GM19397 (cell line): ENCODE measurements around the gene SMYD3.

ENCODE experiments used
- ATAC-seq: cut with Tn5 transposase; IDR thresholded peaks from one replicate; pipeline ENCODE4 v1.9.1; 2021; ENCODE audit warnings: mild to moderate bottlenecking, moderate library complexity; ENCODE audit not compliant: unreplicated experiment

SMYD3 gene

DNA sequence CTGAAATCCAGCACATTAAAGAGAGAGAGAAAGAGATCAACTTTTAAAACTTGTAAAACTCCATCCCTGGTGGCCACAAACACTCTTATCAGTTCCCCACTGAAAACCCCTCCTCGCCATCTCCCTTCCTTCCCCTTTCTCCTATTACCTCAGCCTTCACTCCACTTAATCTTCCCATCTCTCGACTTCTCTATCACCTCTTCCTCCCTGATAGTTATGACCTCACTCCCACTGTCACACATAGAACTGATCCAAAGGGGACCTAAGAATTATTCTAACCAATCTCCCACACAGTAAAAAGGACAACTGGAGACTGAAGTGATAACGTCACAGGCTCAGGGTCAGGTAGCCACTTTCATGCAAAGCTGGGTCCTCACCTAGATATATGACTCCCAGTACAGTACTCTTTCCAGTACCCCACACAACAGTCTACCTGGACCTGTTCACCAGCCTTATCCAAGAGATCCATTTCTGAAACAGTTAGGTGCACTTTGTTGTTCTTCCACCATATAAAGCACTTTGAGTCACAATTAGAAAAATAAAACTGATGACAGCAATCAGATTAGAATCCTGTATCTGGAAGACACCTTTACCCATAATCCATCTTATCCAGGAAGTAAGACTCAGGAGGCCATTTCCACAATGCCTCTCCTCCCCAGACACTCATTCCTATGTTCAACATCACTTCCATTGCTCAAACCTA lies 324.8 kb downstream of the SMYD3 start:
- no peak for ATAC-seq

DNA sequence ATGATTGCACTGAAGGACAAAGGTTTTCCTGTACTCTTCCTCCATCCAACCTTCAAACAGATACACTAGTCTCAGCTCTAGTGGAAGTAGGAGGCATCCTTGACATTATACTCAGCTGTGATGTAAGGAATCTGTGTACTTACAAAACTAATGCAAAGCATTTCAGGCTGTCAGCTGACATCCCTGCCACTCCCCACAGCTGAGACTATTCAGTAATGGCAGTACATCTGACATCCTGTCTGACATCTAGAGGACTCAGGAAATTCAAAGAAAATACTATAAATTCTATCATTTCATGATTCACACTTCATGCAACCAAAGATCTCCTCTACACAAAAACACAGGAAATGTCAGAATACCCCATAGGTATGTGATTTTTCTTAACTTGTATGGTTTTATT lies 325.8 kb downstream of the SMYD3 start:
- no peak for ATAC-seq

DNA sequence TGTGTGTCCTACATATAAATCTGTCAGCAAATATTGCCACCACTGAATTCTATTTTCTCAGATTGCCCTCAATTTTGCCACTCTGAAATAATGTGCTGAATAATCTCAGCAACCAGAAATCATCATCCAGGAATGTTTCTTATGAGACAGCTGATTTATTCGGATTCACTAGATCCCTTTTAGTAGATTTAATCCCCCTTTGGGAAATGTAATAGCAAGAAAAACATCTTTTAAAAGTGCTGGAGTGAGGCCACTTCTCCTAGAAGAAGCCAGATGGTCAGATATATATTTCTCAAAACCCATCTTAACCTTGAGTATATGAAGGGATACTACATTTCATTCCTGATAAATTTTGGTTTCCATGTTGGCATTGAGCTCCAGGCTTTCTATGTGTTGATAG lies 327.7 kb downstream of the SMYD3 start:
- ATAC-seq, result no peak

DNA sequence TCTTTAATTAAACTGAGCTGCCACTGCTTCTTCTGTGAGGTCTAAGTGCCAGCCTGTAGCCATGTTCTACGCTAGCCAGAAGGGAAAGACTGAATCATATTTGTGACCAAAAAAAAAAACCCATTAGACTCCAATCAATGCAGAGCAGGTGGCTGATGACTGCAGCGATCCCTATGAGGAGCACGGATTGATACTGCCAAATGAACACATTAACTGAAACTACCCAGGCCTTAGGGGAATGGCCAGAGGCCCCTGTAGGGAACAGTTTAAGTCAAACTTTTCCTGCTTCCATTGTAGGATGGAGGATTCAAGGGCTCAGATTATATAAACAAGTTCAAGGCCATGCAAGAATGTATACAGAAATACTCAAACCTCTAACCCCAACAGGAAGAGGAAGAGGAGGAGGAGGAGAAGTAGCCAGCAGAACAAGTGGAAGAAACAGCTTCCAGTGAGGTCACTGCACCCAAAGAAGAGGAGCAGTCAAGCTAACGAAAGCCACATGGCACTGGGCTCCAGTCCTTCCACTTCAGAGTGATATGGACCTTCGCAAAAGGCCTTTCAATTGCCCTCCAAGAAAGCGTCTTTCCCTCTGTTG lies 328.3 kb downstream of the SMYD3 start:
- ATAC-seq, result no peak

DNA sequence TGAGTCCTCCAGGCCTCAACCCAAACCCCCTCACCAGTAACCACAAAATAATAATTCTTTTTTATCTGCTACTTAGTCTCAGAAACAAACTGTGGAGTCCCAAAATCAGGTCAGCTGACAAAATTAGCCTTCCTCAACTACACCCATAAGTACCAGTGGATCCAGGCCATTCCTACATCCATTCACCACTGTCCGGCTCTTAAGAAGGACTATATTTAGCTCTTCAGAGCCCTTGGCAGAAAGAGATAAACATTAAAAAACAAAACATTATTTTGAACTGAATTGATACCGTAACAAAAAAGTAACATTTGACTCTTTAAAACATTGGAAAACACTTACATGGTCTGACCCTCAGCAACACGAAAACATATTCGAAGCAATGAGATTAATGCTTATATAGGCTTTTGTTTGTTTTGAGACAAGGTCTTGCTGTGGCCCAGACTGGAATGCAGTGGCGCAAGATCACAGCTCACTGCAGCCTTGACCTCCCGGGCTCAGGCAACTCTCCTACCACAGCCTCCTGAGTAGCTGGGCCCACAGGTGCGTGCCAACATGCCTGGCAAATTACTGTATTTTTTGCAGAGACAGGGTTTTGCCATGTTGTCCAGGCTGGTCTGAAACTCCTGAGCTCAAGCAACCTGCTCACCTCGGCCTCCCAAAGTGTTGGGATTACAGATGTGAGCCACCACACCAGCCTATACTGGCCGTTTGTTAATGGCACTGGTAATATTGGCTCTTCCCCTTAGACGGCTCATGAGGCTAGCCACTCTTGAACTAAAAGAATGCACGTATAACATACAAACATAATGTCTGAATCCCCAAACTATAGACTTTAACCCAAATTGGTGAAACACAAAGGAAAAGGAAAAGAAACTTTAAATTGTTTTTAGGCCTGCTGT lies 330.7 kb downstream of the SMYD3 start:
- ATAC-seq, result no peak

DNA sequence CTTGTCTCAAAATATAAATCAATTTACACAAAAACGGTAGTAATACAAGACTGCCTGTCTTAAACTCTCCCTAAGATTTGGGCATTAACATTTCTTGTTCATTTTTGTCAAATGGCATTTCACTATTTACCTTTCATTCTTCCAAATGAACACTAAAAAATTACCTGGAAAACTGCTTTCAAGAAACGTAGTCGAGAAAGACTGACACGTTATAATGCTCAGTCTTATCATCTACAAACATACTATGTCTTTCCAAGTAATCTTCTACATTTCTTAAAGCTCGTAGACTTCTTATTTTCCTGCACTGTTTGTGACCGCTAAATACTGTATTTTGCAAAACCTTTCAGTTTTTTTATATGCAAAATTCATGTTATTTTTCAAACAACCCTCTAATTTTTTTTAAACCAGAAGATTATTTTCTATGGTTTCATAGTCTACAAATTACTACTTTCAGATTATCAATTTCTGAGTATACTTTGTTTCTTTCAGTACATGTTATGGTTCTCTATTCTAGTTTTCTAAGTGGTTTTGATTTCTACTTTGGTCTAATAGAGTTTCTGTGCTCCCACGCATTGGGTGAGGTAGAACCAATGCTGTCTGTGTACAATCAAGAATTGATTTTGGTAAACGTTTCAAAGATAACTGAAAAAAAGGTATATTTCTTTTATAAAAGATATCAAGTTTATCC lies 336.4 kb downstream of the SMYD3 start:
- no peak for ATAC-seq

DNA sequence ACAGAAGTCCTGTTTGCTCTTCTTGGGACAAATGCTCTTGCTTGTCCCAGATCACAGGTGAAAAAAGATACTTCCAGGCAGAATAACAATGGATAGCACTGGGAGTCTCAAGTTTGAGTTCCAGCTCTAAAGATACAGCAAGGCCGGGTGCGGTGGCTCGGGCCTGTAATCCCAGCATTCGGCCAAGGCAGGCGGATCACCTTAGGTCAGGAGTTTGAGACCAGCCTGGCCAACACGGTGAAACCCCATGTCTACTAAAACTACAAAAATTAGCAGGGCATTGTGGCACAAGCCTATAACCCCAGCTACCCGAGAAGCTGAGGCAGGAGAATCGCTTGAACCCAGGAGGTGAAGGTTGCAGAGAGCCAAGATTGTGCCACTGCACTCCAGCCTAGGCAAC lies 337.6 kb downstream of the SMYD3 start:
- ATAC-seq, result no peak

DNA sequence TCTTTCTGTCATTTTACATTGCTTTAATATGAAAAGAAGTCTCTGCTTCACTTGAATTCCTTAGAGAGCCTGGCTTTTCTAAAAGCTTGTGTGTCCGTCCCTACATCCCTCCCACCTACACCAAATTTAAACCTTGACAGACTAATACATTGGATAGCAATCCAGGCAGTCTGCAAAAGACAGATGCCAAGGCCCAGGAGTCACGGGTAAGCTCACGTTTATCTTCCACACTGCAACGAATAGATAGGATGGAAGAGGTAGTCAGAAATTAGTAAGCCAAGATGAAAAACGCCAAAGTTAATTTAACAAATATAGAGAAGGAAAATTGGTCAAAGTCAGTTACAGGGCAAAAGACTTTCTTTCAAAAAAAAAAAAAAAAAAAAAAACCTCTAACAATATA lies 338.1 kb downstream of the SMYD3 start:
- no peak for ATAC-seq

DNA sequence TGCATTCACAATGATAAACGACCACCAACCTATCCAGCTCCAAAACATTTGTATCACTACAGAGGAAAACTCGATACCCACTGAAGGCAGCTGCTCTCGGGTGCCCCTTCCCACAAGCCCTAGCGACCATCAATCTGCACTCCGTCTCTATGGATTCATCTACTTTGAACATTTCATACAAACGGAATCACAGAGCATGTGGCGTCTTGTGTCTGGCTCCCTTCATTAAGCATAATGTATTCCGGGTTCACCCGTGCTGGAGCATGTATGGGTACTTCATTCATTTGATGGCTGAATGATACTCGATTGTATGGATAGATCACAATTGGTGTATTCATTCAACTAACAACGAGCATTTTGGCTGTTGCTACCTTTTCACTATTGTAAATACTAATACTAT lies 340.2 kb downstream of the SMYD3 start:
- no peak for ATAC-seq

DNA sequence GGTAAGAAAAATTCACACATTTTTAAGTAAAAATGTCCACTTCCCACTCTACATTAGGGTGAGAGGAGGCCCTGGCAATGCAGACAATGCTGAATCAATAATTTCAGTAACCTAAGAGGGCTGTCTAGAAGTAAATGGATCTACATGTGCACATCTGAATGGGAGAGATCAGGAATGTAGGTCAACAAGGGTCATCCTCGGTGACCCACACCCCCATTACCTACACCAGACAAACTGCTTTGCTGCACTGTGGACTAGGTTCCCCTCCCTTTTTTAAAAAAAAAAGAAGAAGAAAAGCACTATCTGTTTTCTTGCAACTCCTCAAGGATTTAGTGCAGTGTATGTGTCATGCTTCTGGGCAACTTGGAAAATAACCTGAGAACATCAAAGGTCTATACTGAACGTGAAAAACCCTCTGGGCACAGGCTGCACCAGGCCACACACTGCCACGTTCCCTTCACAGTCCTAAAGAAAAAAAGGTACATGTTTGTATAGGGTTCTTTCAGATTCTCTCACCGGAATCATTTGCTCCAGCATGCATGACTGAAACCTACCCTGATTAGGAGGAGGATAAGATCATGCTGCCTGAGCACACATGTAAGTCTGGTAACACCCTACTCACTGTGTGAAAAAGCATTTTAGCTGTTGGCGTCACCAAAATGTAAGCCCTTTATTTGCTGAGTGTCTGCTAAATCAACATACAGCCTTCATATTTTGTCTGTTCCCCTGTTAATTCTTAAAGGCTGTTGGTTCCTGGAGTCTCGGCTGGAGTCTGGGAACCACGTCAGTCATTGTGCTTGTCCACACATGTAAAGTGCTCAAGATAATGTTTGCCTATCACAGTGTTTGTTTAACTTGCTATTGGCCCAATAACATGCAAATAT lies 341.0 kb downstream of the SMYD3 start:
- no peak for ATAC-seq

DNA sequence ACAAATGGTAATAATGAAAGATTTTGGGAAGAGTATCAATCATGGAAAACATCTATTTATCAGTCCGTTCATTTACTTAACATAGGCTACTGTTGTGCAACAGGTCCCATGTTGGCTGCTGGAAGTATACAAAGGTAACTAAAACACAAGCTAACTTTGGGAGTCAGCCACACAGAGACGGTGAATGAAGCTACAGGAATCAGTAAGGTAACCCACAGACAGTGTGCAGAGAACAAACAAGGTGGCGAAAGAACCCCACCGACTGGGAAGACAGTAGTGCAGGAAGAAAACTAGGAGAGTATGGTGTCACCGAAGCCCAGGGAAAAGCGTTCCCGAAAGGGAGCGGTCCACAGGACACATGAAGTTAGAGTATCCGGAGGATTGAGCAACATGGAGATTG lies 342.3 kb downstream of the SMYD3 start:
- ATAC-seq, result no peak

DNA sequence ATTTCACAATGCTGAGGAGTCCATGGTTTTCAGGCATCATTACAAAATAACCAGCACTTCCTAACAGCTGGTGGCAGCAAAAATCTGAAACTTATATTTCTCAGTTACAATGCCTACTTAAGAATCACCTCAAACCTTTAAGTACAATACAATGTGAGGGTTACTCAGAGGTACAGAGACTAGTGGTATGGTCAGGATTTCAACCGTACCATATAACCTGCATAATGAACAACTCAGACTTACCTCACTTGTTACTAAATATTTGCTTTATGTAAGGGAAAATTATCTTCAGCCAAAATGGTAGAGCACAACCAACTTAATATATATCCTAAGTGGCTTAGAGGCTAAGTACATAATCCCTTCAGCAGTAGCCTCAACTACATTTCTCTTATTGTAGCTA lies 344.5 kb downstream of the SMYD3 start:
- no peak for ATAC-seq

DNA sequence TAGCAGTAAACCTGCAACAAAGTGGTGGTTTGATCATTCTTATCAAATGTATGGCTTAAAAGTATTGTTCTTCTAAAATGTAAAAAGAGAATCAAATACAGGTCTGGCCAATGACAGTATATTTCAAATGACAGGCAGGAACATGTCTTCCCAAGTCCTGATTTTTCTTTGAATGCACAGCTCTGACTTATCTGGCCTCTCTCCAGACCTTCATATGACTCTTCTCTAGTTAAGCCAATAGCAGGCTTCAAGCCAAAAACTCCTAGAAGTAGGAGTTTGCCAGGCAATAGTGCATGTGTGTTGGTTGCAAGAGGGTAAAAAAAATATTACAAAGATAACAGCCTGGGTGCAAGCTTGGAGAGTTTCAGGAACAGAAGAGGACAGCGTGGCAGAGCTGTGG lies 345.5 kb downstream of the SMYD3 start:
- ATAC-seq, result no peak

DNA sequence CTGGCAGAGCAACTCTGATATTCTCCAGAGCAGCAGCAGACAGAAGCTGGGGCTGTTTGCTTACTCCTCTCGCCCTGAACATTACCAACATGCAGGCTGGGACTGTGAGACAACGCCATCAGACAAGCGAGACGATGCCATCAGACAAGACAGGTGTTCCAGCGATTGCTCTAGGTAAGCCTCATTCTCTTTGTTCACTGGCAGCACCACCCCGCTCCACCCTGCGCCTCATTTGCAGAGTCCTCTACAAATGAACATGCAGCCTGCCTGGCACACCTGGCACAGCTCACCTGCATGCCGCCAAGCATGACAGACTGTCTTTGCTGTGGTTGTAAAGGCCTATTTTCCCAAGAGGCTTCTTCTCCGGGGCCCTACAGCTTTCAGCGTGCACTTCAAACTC lies 346.2 kb downstream of the SMYD3 start:
- ATAC-seq, result no peak

DNA sequence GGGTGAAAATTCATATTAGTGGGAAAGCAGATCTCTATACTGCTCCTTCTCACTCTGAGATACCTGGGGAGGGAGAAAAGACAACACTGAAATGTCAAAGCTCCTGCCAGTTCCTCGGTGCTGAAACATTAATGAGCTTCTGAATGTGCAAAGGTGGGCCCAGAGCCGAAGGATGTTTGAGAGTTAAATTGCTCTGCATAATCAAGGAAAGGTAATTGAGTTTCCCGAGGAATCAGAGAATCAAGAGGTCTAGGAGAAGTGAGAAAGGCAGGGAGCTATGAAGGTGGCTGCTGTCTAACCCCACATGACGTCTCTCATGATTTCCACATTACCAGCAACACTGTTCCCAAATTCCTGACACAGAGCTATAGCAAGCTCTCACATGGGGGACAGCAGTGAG lies 346.7 kb downstream of the SMYD3 start:
- ATAC-seq, result no peak

DNA sequence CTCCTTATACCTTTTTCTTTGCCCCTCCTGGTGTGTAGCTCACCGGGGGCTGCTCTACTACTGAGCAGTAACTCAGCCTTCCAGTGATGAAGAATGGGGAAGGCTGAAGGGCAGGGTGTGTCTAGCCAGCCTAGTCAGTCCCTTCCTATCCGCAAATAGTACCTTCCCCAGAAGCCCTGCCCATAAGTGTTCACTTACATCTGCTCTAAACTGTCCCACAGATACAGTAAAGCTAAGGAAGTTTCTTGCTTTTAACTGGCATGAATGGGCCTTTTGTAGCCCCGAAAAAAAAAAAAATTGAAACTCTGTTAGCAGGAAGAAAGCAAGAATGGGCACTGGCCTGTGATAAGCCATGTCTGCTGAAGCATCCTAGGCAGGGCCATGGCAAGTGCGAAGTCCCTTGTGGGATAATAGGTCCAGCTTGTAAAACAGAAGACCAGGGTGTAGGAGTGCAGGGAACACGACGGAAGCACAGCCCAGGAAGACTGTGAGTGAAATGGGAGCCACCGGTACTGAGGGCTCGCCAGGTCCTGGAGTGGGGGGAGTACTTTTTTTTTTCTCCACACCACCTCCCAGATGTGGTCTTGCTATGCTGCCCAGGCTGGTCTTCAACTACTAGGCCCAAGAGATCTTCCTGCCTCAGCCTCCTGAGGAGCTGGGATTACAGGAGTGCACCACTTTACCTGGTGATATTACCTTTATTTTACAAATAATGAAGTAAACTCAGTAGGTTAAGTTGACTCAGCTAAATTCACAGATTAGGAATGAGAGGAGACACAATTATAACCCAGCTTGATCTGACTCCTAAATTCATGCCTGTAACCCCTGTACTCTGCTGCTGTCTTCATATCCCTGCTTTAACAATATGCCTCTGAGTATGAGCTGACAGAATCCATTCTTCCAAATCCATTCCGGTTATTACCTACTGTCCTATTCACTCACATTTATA lies 347.5 kb downstream of the SMYD3 start:
- ATAC-seq, result no peak

DNA sequence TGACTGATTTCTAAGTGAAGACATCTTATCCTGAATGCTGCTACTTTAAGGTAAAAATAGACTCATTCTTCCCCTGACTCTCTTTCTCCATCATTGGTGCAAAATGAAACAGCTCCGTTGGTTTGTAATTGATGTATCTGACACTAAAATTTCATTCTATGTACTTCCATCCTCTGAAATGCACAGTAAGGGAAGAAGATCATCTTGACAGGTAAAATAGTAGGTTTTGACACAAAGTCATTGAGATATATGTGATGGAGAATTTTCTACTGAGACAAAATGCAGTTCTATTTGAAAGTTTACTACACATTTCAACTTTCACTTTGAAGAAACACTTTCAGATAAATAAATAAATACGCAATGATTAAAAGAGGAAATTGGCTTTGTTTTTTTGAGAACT lies 348.9 kb downstream of the SMYD3 start:
- ATAC-seq, result no peak

DNA sequence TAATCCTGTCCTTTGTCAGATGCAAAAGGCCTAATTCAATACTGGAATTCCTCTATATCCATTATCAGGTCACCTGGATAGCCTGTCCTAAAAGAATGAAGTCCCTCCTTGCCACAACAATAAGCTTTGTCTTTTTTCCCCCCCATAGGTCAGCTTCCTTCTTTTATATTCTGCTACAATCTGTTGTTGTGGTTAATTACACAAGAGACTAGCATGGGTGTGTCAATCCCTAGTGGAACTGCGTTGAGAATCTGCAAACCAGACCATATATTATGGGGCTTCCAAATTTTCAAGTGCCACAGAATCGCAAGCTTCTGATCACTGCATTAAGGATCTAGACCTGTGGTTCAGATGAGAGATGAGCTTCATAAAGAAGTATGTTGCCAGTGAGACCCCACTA lies 349.6 kb downstream of the SMYD3 start:
- ATAC-seq, result no peak

DNA sequence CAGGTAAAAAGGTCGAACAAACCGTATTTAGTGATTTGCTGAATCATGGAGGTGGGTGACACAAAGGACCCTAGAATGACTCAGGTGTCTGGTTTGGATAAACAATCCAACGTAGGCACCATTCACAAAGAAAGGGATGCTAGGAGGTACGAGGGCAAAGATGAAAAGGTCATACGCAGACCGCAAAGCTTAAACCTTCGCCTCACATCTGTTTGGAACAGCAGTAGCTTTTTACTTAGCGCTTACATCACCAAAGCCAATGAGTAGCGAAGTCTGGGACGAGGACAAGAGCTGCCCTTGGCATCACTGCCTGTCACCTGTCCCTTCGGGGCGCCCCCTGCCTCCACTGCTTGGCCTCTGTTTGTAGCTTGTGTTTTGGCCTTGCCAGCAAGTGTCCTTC lies 350.2 kb downstream of the SMYD3 start:
- no peak for ATAC-seq
